GM18870 (cell line): ENCODE data around the gene VEGFC.

Experiments used
- ATAC-seq: cut with Tn5 transposase; IDR thresholded peaks from one replicate; pipeline ENCODE4 v1.9.1; 2021; ENCODE audit warnings: moderate library complexity; ENCODE audit not compliant: unreplicated experiment

Gene VEGFC

GRCh38 chr4:176709417-176709816 is 83.3 kb downstream of the VEGFC start:
- no peak for ATAC-seq

GRCh38 chr4:176708771-176709311 is 83.9 kb downstream of the VEGFC start:
- no peak for ATAC-seq

- no peak for ATAC-seq
These were observed 102.0 kb downstream of the VEGFC start for GRCh38 chr4:176690716-176691115.

GRCh38 chr4:176680668-176681180 is 112.0 kb downstream of the VEGFC start:
- no peak for ATAC-seq

- no peak for ATAC-seq
These were observed 115.8 kb downstream of the VEGFC start for GRCh38 chr4:176676901-176677300.

GRCh38 chr4:176675810-176676209 is 116.9 kb downstream of the VEGFC start:
- ATAC-seq: no peak

GRCh38 chr4:176671532-176671931 is 121.2 kb downstream of the VEGFC start:
- no peak for ATAC-seq

GRCh38 chr4:176668324-176668723 is 124.4 kb downstream of the VEGFC start:
- no peak for ATAC-seq

GRCh38 chr4:176664964-176665363 is 127.8 kb downstream of the VEGFC start:
- ATAC-seq: no peak

- no peak for ATAC-seq
These were observed 132.2 kb downstream of the VEGFC start for GRCh38 chr4:176660561-176660960.

- no peak for ATAC-seq
These were observed 136.6 kb downstream of the VEGFC start for GRCh38 chr4:176656108-176656507.

- ATAC-seq: no peak
These were observed 138.0 kb downstream of the VEGFC start for GRCh38 chr4:176654565-176655216.

- no peak for ATAC-seq
These were observed 139.1 kb downstream of the VEGFC start for GRCh38 chr4:176653401-176654220.

- ATAC-seq: no peak
These were observed 146.4 kb downstream of the VEGFC start for GRCh38 chr4:176646311-176646710.

GRCh38 chr4:176645246-176645960 is 147.3 kb downstream of the VEGFC start:
- ATAC-seq: no peak

- peak; percentile 74 for ATAC-seq
These were observed 150.2 kb downstream of the VEGFC start for GRCh38 chr4:176642472-176642871.

- ATAC-seq: no peak
These were observed 151.5 kb downstream of the VEGFC start for GRCh38 chr4:176641237-176641636.

- no peak for ATAC-seq
These were observed 153.7 kb downstream of the VEGFC start for GRCh38 chr4:176638992-176639391.

- ATAC-seq: no peak
These were observed 156.4 kb downstream of the VEGFC start for GRCh38 chr4:176636292-176636691.

GRCh38 chr4:176635372-176636261 is 157.1 kb downstream of the VEGFC start:
- ATAC-seq: no peak
